ENCODE measurements around the gene ZKSCAN3.

GRCh38 chr6:28353981-28354676 lies 4.4 kb downstream of the ZKSCAN3 start:
- TF ChIP-seq EP300 (IDR thresholded peaks at IDR 0.05) (no peak), CTCF (IDR thresholded peaks at IDR 0.05) (no peak), POLR2AphosphoS5 (IDR thresholded peaks at IDR 0.05) (no peak), POLR2A (IDR thresholded peaks at IDR 0.05) (no peak)

Data from suprapubic skin (tissue), 4 donors.